Muscle of leg (tissue), 11 donors: ENCODE results near the gene GGTA1. TPM values are rescaled to one million over a fixed set of nuclear protein-coding genes. Genes with fewer than 3 reads are reported as not detected.

Experiments used
- DNase-seq: peaks from one replicate; pipeline ENCODE4 v3.0.0; 2013
- H3K27ac ChIP-seq: one replicate; pipeline ENCODE4 v1.5.1; 2013; ENCODE audit warnings: mild to moderate bottlenecking, low read length, control low read depth
- H3K27me3 ChIP-seq: one replicate; pipeline ENCODE4 v1.6.1; 2013; ENCODE audit warnings: low read length; ENCODE audit not compliant: control insufficient read depth, insufficient read depth
- H3K36me3 ChIP-seq: one replicate; pipeline ENCODE4 v1.6.1; 2013; ENCODE audit warnings: low read length; ENCODE audit not compliant: control insufficient read depth, insufficient read depth
- H3K4me1 ChIP-seq: one replicate; pipeline ENCODE4 v1.6.1; 2013; ENCODE audit warnings: low read length; ENCODE audit not compliant: control insufficient read depth, insufficient read depth
- H3K4me3 ChIP-seq: one replicate; pipeline ENCODE4 v1.5.1; 2013; ENCODE audit warnings: low read length, control low read depth
- H3K9me3 ChIP-seq: replicated peaks from 2 replicates; pipeline ENCODE4 v1.6.1; 2013; ENCODE audit warnings: low read depth, low read length; ENCODE audit not compliant: control insufficient read depth
- WGBS: methylation state at CpG from one replicate; pipeline ENCODE4 v1.1.5; 2013; ENCODE audit warnings: missing lambda C conversion rate; ENCODE audit not compliant: insufficient coverage; 5-methylcytosine and 5-hydroxymethylcytosine counted together
- polyA plus RNA-seq, 8 donors: library from polyadenylated mRNA; unstranded; fragments of 120-200 nt; gene quantifications; one replicate each; pipeline versions ENCODE4 v1.2.1 to v1.2.3, GENCODE V29; 2013; ENCODE audit warnings: inconsistent platforms in 1 of 8, low replicate concordance in 1 of 8; ENCODE audit not compliant: insufficient read length in 8 of 8, insufficient read depth in 1 of 8
- total RNA-seq: library from RNA; stranded (reverse); fragments of 120-200 nt; gene quantifications from one replicate; pipeline ENCODE4 v1.2.4, GENCODE V29; 2013

GGTA1 gene
- total and polyA plus RNA-seq, 9 donors, result 8.6 to 14.7 (median 10.4) TPM

DNA sequence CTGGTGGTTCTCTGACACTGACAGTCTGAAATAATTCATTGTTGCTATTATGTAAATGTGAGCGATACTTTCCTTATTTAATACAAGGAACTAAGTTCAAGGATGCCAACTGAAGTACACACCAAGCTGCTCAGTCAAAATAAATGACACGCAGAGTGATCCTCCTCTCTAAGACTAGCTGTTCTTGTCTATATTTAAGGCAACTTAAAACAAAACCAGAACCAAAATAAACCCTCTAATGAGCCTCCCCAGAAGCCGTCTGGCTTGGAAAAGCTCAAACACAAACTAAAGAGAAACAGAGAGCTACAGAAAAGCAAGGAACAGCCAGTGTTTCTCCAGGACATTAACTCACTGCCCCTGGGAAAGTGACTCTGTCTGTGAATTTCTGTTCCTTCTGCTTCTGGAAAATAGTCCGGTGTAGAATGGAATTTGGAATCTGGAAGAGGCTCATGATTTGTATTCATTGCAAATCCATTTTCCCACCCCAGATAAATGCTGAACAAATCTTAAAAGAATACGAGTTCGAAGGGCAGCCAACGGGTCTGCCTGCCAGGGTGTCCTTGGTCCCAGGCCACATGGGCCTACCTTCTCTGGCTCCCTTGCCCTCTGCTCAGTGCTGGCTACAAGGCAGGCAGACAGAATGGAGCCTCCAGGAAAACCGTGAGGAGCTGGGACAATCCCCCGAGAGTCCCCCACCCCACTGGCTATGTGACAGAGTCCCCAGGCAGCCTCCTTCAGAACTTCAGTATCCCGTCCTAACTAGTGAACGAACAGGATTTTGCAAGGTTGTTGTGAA is 14.8 kb downstream of the GGTA1 start:
- Histone ChIP-seq H3K36me3 (no peaks in the 10 kb centered on the region), H3K4me3 (no peak overlapping the region), H3K4me1 (peaks cover 17% of the 10 kb centered on the region), H3K27me3 (no peaks in the 10 kb centered on the region), H3K27ac (peak overlapping the region; percentile 62), H3K9me3 (no peaks in the 10 kb centered on the region)
- peak; percentile 68 for DNase-seq
- WGBS, result 18% methylated on average over 3 of the region's 11 CpGs

GRCh38 chr9:121483473-121484031 is 16.1 kb downstream of the GGTA1 start:
- peaks cover 28% of the 10 kb centered on the region for H3K4me1 ChIP-seq
- no peaks in the 10 kb centered on the region for H3K27me3 ChIP-seq
- whole genome bisulfite sequencing, result 62% methylated on average over 2 of the region's 7 CpGs
- H3K36me3 ChIP-seq, result no peaks in the 10 kb centered on the region
- no peak for DNase-seq
- no peak overlapping the region for H3K4me3 ChIP-seq
- no peaks in the 10 kb centered on the region for H3K9me3 ChIP-seq
- no peak overlapping the region for H3K27ac ChIP-seq

DNA sequence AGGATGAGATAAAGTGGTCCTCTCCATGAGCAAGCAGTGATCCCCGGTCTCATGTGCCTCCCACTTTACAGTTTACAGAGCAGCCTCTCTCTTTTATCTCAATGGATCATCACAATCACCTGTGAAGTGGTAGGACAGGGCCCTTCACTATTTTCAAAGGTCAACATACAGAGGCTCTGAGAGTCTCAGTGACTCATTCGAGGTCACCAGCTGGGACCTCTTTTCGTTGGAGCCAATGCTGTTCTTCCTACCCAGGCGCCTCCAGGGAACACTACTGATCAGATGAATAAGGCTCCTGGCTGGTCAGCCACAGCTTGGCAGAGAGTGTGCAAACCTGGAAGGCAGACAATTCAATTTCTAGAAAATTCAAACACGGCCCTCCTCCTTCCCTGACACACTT is 16.6 kb downstream of the GGTA1 start:
- DNase-seq, result no peak
- peaks cover 32% of the 10 kb centered on the region for H3K4me1 ChIP-seq
- H3K9me3 ChIP-seq, result no peaks in the 10 kb centered on the region
- WGBS, result 47% methylated on average over 5 of the region's 5 CpGs
- no peaks in the 10 kb centered on the region for H3K36me3 ChIP-seq
- H3K27me3 ChIP-seq, result no peaks in the 10 kb centered on the region
- H3K27ac ChIP-seq, result no peak overlapping the region
- no peak overlapping the region for H3K4me3 ChIP-seq

DNA sequence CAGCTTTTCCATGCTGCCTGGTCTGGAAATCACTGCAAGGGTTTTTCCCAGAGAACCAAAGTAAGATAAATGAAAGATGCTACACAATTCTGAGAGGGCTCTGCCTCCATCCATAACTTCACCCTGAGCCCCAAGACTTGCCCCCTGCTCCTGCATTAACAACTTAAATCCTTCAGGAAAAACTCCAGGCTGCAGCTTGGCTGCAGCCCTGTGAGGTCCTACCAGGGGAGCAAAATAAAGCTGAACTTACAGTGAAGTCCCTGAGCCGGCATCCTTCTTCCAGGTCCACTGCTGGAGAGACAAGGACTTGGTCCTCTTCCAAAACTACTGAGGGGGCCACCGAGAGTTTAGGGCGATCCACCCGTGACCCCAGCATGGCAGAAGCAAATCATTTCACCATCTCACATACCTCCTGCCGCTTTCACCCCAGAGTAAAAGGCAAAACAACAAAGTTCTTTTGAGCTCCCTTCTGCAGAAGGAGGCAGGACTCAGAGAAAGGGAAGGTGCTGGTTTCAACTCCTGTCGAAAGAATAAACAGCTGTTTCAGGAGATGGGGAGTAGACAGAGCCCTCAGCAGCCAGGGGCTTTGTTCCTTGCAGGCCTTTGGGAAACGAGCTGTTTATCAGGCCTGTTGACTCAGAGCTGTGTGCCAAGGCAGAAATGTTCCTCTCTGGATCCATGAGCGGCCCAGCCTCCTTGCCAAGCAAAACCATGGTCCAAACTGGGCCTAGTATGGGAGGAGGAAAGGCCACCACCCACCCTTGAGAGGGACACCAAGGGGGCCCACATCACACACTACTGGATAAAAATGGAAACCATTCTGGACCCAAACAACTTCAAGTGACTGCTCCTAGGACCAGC is 20.6 kb downstream of the GGTA1 start:
- H3K27ac ChIP-seq, result no peak overlapping the region
- H3K4me1 ChIP-seq, result peaks cover 21% of the 10 kb centered on the region
- no peak overlapping the region for H3K4me3 ChIP-seq
- H3K36me3 ChIP-seq, result no peaks in the 10 kb centered on the region
- H3K9me3 ChIP-seq, result no peaks in the 10 kb centered on the region
- DNase-seq, result peak; percentile 24
- H3K27me3 ChIP-seq, result no peaks in the 10 kb centered on the region
- WGBS, result 0% methylated on average over 3 of the region's 8 CpGs

DNA sequence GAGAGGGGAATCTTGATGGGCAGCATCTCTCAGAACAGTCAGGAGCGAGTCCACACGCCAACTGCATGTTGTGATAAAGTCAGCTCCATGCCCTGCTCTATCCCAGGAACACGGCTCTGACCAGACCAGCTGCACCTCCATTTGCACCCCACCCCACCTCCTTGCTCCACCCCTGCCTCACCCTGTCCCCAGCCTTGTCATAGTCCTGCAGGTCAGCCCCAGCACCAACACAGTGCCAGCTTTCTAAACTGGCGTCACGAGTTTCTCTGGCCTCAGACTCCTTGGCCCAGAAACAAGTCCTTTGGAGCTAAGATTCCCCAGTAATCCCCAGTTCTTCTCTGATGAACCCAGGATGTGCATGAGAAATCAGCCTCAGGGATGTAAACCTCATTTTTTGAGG is 23.5 kb downstream of the GGTA1 start:
- H3K4me3 ChIP-seq, result no peak overlapping the region
- H3K9me3 ChIP-seq, result no peaks in the 10 kb centered on the region
- H3K4me1 ChIP-seq, result peaks cover 16% of the 10 kb centered on the region
- DNase-seq, result no peak
- 81% methylated on average over 5 of the region's 5 CpGs for WGBS
- H3K27me3 ChIP-seq, result no peaks in the 10 kb centered on the region
- no peak overlapping the region for H3K27ac ChIP-seq
- H3K36me3 ChIP-seq, result no peaks in the 10 kb centered on the region

DNA sequence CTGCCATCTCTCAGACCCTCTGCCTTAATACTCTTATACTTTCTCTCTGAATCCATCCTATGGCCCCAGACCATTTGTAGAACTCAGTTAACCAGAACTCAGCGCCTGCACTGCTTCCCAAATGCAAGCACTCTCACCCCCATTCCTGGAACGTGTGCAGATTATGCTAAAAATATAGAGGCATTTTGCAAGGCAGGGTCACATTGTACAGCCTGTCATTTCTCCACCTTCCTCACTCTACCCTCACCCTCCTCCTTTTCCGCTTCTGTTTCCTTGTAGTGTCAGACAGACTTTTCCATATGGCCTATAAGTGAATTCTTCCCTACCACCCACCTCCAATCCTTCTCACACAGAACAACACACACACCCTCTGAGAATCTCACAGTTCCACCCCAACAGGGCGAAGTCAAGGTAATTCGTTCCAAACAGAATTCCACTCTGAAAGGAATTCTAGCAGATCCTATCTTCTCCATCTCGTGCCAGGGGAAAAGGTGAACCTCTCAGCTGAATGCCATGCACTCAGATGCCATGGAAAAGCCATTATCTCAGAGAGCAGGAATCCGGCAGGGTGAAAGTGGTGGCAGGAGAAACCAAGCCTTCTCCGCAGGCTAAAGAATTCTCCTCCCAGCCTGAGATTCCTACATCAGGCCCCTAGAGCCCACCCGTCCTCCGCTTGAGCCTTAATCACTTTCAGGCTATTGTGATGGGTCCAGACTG is 25.3 kb downstream of the GGTA1 start:
- Histone ChIP-seq H3K36me3 (no peaks in the 10 kb centered on the region), H3K4me3 (no peak overlapping the region), H3K27me3 (no peaks in the 10 kb centered on the region), H3K9me3 (no peaks in the 10 kb centered on the region), H3K27ac (no peak overlapping the region), H3K4me1 (peaks cover 12% of the 10 kb centered on the region)
- peak; percentile 36 for DNase-seq
- 32% methylated on average over 2 of the region's 10 CpGs for WGBS

GRCh38 chr9:121473229-121473628 is 26.4 kb downstream of the GGTA1 start:
- Histone ChIP-seq H3K27me3 (no peaks in the 10 kb centered on the region), H3K9me3 (no peaks in the 10 kb centered on the region), H3K36me3 (no peaks in the 10 kb centered on the region), H3K27ac (no peak overlapping the region), H3K4me1 (peaks cover 2% of the 10 kb centered on the region), H3K4me3 (no peak overlapping the region)
- DNase-seq, result no peak
- WGBS, result no CpG with 5 or more reads among the region's 6 CpGs

GRCh38 chr9:121472446-121472845 is 27.2 kb downstream of the GGTA1 start:
- H3K27ac ChIP-seq, result no peak overlapping the region
- DNase-seq, result no peak
- no peaks in the 10 kb centered on the region for H3K4me1 ChIP-seq
- H3K4me3 ChIP-seq, result no peak overlapping the region
- no peaks in the 10 kb centered on the region for H3K9me3 ChIP-seq
- H3K27me3 ChIP-seq, result no peaks in the 10 kb centered on the region
- WGBS, result 78% methylated on average over 2 of the region's 5 CpGs
- no peaks in the 10 kb centered on the region for H3K36me3 ChIP-seq

GRCh38 chr9:121466142-121466541 is 33.5 kb downstream of the GGTA1 start:
- DNase-seq, result no peak
- Histone ChIP-seq H3K27me3 (peaks cover 2% of the 10 kb centered on the region), H3K4me3 (no peak overlapping the region), H3K27ac (no peak overlapping the region), H3K9me3 (no peaks in the 10 kb centered on the region), H3K4me1 (no peaks in the 10 kb centered on the region), H3K36me3 (no peaks in the 10 kb centered on the region)
- WGBS, result 40% methylated on average over 1 of the region's 1 CpG

GRCh38 chr9:121464968-121465367 is 34.7 kb downstream of the GGTA1 start:
- no peaks in the 10 kb centered on the region for H3K4me1 ChIP-seq
- H3K36me3 ChIP-seq, result no peaks in the 10 kb centered on the region
- H3K27me3 ChIP-seq, result peaks cover 2% of the 10 kb centered on the region
- 53% methylated on average over 3 of the region's 4 CpGs for WGBS
- H3K27ac ChIP-seq, result no peak overlapping the region
- DNase-seq, result no peak
- no peaks in the 10 kb centered on the region for H3K9me3 ChIP-seq
- H3K4me3 ChIP-seq, result no peak overlapping the region
